Muscle of arm (tissue), 14 donors: ENCODE results near the gene EPB41L4B. TPM values are rescaled to one million over a fixed set of nuclear protein-coding genes. Genes with fewer than 3 reads are reported as not detected.
"Not testable (repeated sequence)": the region's sequence is repeated elsewhere in the genome, so short reads cannot be mapped to it uniquely, and the experiment has no call there.

Experiments
- DNase-seq: peaks from one replicate; pipeline ENCODE4 v3.0.0-alpha.2; 2013
- long read RNA-seq, 11 donors: transcript quantifications; one replicate each; lab custom pipeline, GENCODE V29; 2026
- polyA plus RNA-seq, 12 donors: library from polyadenylated mRNA; unstranded; fragments of 120-200 nt; gene quantifications; one replicate each; pipeline ENCODE4 v1.2.1, GENCODE V29; 2013; ENCODE audit not compliant: insufficient read length in 12 of 12

The EPB41L4B gene
- polyA plus RNA-seq = 10 to 100 TPM in 6 of 12 donors, 1 to 10 TPM in 5, not detected in 1; 6.5 to 17.4 (median 10.4) TPM
- long read RNA-seq, donor 1, full-length matches to known transcripts = 7 of 7 reads
- long read RNA-seq, donor 1, partial matches to known transcripts = 0 of 7 reads
- long read RNA-seq, donor 1, other reads (novel, unspliced or antisense) = 0 of 7 reads
- long read RNA-seq, donor 2, full-length matches to known transcripts = 2 of 2 reads
- long read RNA-seq, donor 2, partial matches to known transcripts = 0 of 2 reads
- long read RNA-seq, donor 2, other reads (novel, unspliced or antisense) = 0 of 2 reads
- long read RNA-seq, donor 3, full-length matches to known transcripts = 1 of 1 reads
- long read RNA-seq, donor 3, partial matches to known transcripts = 0 of 1 reads
- long read RNA-seq, donor 3, other reads (novel, unspliced or antisense) = 0 of 1 reads
- long read RNA-seq, donor 4 = 0 reads
- long read RNA-seq, donor 5 = 0 reads
- long read RNA-seq, donor 6, full-length matches to known transcripts = 2 of 2 reads
- long read RNA-seq, donor 6, partial matches to known transcripts = 0 of 2 reads
- long read RNA-seq, donor 6, other reads (novel, unspliced or antisense) = 0 of 2 reads
- long read RNA-seq, donor 7, full-length matches to known transcripts = 3 of 3 reads
- long read RNA-seq, donor 7, partial matches to known transcripts = 0 of 3 reads
- long read RNA-seq, donor 7, other reads (novel, unspliced or antisense) = 0 of 3 reads
- long read RNA-seq, donor 8 = 0 reads
- long read RNA-seq, donor 9, full-length matches to known transcripts = 1 of 1 reads
- long read RNA-seq, donor 9, partial matches to known transcripts = 0 of 1 reads
- long read RNA-seq, donor 9, other reads (novel, unspliced or antisense) = 0 of 1 reads
- long read RNA-seq, donor 10 = 0 reads
- long read RNA-seq, donor 11, full-length matches to known transcripts = 2 of 2 reads
- long read RNA-seq, donor 11, partial matches to known transcripts = 0 of 2 reads
- long read RNA-seq, donor 11, other reads (novel, unspliced or antisense) = 0 of 2 reads

- peak; percentile 81 for DNase-seq
Observed at GRCh38 chr9:109320742-109321448, at the start of gene EPB41L4B. Gene EPB41L4B, minus strand, starts transcription at chr9:109321059. Its CDS starts 613 bp downstream, at chr9:109320446.

- no peak for DNase-seq
Observed at GRCh38 chr9:109369285-109369684, 48.4 kb upstream of the EPB41L4B start.

GRCh38 chr9:109360771-109361170, 39.9 kb upstream of the EPB41L4B start:
- no peak for DNase-seq

GRCh38 chr9:109358968-109359603, 38.2 kb upstream of the EPB41L4B start:
- not testable (repeated sequence) for DNase-seq

GRCh38 chr9:109355564-109356297, 34.9 kb upstream of the EPB41L4B start:
- DNase-seq = no peak

GRCh38 chr9:109354190-109354589, 33.3 kb upstream of the EPB41L4B start:
- DNase-seq = no peak

GRCh38 chr9:109351032-109351431, 30.2 kb upstream of the EPB41L4B start:
- DNase-seq = no peak

GRCh38 chr9:109349421-109349846, 28.6 kb upstream of the EPB41L4B start:
- DNase-seq = peak; percentile 71

- DNase-seq = no peak
Observed at GRCh38 chr9:109346904-109347303, 26.0 kb upstream of the EPB41L4B start.

GRCh38 chr9:109344866-109345265, 24.0 kb upstream of the EPB41L4B start:
- no peak for DNase-seq

GRCh38 chr9:109342878-109343277, 22.0 kb upstream of the EPB41L4B start:
- no peak for DNase-seq

GRCh38 chr9:109341561-109341960, 20.7 kb upstream of the EPB41L4B start:
- no peak for DNase-seq

- DNase-seq = not testable (repeated sequence)
Observed at GRCh38 chr9:109340979-109341378, 20.1 kb upstream of the EPB41L4B start.

GRCh38 chr9:109336409-109336808, 15.6 kb upstream of the EPB41L4B start:
- no peak for DNase-seq

- DNase-seq = no peak
Observed at GRCh38 chr9:109335929-109336328, 15.1 kb upstream of the EPB41L4B start.

GRCh38 chr9:109335121-109335520, 14.3 kb upstream of the EPB41L4B start:
- DNase-seq = no peak

GRCh38 chr9:109331353-109331752, 10.5 kb upstream of the EPB41L4B start:
- DNase-seq = no peak

- DNase-seq = no peak
Observed at GRCh38 chr9:109329638-109330258, 8.9 kb upstream of the EPB41L4B start.

- DNase-seq = peak; percentile 75
Observed at GRCh38 chr9:109328978-109329637, 8.2 kb upstream of the EPB41L4B start.
